Renal pelvis (tissue), 4 donors: Measurements from ENCODE around the gene LRMDA. TPM values are rescaled to one million over a fixed set of nuclear protein-coding genes. Genes with fewer than 3 reads are reported as not detected.

Source experiments
- DNase-seq: peaks from one replicate; pipeline ENCODE4 v3.0.0-alpha.2; 2013
- polyA plus RNA-seq, 3 donors: library from polyadenylated mRNA; unstranded; fragments of 120-200 nt; gene quantifications; one replicate each; pipeline ENCODE4 v1.2.1, GENCODE V29; 2013; ENCODE audit not compliant: insufficient read length in 3 of 3

The LRMDA gene
- polyA plus RNA-seq, 3 donors: 16.3 to 24.7 (median 22.1) TPM

DNA sequence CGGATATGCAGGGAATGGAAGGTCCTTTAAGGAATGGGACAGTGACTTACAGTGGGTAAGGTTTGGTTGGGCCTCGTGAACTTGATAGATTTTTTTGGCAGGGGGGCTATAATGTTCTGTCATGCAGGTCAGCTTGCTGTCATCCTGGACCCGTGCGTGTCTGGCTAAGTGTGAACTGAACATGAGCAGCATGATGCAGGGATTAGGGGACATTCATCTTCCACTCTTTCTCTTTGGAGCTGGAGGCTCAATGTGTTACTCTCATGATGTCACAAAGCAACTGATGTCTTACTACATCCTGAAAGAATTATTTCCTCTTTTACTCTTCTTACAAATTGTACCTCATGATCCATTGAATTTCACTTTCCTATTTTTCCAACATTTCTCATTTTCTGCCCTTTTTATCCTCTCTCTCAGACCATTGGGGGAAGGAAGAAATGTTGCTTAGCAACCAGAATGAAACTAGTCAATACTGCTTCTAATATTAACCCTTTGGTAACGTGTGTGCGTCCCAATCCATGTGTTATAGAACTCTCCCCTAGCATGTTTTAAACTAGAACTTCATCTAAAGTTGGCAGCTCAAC is 549.1 kb downstream of the LRMDA start:
- no peak for DNase-seq

DNA sequence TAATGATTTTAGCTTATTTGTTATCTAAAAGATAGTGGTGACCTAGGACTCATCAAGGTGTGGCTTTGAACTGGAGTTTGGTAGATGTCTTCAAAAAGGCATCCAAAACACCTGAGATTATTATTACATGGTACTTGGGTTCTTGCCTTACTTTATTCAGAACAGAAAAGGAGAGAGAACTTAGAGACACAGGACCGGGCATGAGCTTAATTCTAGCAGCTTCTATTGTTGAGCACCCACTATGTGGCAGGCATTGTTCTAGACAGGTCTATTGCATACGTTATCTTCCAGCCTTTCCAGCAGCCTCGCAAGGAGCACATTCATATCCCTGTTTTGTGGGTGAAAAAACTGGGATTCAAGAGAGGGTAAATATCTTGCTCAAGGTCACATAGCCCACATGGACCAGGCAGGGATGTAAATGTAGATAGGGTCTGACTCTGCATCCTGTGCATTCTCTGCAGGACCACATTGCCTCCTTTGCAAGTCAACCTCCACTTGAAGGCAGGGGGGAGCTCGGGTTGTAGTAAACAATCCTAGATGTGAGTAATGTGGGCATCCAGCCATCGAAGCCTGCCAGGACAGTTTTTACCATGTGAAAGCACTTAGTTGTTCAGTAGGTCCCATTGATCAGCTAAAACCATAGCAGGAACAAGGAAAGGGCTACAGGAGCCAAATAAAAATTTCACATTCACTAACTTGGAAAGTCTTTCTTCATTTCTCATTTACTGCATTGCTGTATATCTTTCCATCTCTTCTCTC is 551.4 kb downstream of the LRMDA start:
- DNase-seq: no peak

DNA sequence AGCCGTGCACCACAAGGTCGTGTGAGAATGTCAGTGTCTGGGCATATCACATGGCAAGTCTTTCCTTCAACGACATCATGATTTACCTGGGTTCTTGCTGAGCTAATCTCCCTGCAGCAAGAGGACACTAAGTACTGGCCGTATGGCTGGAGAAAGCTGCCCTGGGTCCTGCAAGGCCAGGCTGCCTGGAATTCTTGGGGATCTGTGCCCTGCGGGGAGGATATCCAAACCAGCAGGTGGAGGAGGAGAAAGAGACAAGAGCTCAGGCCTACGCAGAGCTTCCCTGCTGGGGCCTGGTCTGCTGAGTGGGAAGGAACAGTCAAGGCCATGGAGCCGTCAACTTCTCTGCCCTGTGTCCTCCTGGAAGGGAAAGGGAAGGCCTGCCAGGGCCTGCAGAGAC is 552.6 kb downstream of the LRMDA start:
- no peak for DNase-seq

DNA sequence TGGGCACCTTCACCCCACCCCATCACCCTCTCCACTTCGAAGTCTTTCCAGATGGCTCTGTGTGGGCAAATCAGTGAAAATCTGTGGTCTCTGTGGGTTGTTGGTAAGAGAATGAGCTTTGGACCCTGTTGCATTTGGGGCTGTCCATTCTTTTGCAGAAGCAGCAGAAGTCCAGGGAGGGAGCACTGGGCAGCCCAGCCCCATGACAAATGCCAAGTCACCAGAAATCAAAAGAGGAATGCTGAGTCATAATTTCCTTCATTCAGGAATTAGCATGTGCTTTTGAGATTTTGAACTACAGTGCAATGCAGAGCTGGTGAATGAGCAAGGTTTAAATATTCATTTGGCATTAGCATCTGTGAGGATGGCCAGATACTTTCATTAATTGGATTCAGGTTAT is 556.2 kb downstream of the LRMDA start:
- DNase-seq: no peak

DNA sequence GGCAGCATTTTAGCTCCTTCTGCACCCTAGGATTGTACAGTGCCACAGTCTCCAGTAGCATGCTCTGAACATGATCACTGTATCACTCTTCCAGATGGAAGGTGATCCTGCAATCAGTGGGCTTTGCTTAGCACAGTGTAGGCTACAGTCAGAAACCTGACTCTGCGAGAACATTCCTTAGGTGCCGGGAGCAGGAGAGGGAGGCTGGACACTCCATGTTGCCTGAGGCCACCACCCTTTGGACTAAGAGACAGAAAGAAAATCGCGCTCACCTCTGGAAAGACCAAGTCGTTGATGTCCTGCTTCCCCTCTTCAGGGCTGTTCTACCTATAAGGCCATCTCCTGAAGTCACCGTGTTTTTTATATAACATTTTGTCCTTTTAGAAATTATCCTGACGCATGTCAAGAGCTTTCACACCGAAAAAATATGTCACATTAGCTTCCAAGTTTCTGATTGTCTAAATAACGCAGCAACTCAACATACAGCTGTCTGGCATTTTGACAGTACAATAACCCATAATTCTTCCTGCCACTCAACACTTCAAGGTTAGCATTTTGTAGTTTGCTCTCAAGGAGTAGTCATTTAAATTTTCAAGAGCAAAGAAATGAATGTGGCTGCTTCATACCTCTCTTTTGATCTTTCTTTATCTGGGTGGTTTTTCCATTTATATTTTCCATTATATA is 563.1 kb downstream of the LRMDA start:
- DNase-seq: no peak

DNA sequence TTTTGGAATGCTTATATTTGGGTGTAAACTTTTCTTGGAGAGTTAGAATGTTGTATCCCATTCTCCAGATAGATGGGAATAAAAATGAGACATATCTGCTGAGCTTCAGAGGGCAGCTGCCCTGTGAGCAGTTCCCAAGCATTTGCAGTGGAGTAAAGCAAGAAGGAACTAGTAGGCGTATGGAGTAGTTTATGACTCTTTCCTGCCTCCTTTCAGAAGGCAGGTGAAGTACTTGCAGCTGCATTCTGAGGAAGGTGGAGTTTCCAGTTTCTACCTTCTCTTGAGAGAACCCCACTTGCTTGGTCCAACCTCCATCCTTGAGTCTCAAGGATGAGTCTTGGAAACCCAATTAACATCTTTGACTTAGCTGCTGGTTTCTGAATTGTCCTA is 563.6 kb downstream of the LRMDA start:
- DNase-seq: no peak

DNA sequence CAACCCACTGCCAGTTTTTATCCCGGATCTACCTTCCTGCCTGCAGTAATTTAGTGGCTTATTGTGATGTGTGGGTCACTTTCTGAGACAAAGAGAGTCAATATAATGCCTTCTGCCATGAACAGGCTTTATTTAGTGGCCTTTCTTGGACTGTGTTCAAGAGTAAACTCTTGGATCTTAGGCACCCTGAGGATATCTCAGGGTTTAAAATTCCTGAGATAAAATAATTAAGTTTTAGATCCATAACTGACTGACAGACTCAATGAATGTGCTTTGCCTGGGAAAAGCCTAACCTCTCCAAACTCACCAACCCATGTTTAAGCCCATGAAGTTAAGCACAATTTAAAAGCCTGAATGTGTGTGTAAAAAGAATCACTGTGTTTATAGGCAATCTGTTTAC is 564.3 kb downstream of the LRMDA start:
- no peak for DNase-seq

DNA sequence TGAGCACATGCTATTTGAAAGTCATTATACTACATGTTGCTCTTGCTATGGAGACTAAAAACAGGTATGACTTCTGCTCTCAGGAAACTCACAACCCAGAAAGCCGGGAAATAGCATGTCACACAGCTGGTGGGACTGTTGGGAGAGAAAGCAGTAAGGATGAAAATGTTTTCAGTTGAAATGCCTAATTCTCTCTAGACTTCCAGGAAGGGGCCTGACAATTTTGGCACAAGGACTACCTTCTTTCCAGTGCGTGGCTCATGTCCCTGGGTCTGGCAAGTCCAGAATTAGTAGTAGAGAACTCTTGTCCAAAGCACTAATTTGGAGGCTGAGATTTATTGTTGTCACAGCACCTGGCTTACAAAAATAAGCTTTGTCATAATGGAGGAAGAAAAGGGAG is 567.6 kb downstream of the LRMDA start:
- DNase-seq: no peak

DNA sequence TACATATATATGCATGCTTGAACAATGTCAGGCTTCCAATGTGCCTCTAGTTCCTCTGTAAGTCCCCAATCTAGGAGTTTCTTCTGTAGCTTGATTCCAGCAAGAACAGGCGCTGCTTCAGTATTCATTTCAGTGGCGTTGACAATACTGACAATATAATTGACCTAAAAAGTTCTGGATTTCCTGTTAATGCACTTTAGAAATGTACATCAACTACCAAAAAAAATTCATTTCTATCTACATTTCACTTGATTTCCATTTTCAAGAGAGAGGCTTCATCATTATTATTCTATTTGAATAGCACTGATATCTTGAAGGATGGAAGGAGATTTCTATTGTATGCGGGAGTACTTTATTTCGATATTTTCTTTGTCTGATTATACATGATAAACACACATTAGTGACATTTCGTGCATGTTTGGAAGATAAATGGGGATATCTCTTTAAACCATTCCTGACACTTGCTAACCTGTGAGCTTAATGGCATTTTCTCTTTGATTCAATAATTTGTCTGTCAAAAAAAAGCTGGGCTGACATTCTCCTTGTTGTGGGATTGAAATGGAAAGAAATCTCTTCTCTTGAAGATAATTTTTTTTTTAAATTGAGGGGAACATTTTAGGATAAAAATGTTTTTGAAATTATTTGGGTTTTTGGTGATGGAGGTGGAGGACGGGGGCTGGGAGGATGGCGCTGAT is 568.2 kb downstream of the LRMDA start:
- DNase-seq: no peak

DNA sequence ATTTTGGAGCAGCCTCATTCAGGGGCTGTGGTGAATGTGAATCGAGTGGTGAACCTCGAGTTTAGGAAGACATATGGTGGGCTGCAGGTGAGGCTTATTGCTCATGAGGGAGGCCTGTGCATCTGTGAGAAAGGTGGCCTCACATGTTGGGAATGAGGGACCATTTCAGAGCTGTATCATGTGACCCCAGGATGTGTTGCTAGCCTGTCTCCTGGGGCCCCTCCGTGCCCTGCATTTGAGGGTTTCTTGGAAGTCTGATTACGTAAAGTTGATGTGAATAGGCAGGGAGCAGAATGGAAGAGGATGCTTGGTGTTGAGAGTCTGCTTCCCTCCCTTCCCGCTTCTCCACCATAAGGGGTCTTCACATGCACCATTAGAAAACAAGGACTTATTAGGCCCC is 569.1 kb downstream of the LRMDA start:
- DNase-seq: no peak

DNA sequence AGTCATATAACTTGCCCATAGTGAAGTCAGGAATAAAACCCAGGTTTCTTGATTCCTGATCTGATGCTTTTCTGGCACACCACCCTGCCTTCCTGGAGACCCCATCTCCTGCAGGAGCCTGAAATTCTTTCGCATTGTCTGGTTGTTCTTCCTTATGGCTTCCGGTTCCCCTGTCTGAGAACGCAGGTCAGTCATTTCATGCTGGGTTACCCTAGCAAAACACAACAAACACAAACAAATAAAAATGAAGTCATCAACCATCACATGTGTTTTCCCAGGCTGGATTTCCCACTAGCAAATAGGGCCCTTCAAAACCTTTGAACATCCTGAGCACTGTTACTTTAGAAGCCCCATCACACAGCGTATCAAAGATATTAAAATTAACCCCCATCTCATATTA is 569.6 kb downstream of the LRMDA start:
- no peak for DNase-seq

DNA sequence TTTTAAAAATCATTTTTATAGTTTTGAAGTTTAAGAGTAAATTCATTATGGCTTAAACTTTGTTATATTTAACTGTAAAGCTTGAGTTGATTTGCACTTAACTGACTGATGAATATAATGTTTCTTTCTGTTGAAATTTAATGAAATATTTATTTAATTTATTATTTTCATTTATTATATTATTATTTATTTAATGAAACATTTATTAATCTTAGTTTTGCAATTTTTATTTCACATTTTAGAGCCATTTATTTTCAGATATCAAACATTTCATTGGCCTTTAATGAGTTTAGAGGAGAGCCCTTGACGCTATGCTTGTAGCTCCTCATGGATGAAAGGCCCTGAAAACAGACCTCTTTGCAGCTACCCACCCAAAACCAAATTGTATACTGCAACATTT is 570.0 kb downstream of the LRMDA start:
- DNase-seq: no peak

DNA sequence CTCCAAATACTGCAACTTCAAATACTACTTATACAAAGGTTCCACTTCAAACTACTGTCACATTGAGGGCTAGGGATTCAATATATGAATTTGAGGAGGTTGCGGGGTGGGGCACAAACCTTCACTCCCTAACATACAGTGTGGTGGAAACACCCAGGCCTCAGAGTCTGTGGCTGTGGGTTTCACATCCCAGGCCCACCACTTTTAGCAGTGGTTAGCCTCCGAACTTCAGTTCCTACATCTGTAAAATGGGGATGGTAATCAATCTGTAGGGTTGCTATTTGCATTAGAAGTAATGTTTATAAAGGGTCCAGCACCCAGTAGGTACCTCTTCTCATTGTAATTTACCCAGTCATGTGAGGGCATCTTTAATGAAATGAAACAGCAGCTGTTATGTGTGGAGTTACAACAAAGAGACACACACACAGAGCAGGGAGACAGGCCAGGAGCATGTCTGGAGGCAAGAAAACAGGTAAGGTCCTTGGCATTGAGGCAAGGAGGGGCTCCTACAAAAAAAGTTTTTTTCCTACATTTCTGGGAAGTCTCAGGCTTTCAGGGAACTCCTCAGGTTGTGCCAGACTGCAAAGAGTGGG is 570.9 kb downstream of the LRMDA start:
- no peak for DNase-seq

DNA sequence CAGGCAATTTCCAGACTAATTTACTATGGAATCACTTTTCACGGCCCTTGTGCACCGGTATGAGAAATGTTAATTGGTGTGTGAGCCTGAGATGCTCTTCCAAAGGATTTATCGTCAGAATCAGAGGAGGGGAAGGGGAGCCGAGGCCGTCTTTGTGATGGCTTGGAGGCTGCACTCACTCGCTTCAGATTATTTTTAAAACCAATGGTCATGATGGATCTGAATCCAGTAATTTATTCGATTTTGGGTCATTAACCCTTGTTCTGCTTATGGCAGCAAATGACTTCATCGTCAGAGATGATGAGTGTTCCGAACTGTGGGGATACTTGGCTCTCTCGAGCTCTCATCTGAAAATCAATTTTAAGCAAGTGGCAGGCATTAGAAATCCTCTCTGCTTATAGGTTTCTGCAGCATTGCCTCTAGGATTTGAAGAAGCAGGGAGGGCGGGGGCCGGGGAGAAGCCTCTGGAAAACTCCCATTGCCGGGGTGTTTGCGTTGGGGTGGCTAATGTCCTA is 576.3 kb downstream of the LRMDA start:
- DNase-seq: no peak

DNA sequence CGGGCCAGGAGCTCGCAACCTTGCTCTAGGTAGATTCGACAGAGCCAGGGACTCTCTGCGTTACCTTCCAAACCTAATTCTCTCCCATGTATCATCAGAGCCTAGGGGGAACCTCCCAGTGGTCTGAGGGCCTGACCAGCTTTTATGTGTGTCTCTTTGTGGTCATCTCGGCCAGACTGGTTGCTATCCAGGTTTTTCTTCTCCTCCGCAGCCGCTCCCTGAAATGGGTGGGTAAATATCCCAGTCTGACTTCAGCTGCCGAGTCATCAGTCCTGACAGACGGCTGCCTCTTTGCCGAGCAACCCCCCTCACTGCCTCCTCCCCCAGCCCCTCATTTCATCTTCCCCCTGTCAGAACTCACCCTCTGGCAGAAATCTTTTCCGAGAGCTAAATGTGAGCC is 578.1 kb downstream of the LRMDA start:
- no peak for DNase-seq

DNA sequence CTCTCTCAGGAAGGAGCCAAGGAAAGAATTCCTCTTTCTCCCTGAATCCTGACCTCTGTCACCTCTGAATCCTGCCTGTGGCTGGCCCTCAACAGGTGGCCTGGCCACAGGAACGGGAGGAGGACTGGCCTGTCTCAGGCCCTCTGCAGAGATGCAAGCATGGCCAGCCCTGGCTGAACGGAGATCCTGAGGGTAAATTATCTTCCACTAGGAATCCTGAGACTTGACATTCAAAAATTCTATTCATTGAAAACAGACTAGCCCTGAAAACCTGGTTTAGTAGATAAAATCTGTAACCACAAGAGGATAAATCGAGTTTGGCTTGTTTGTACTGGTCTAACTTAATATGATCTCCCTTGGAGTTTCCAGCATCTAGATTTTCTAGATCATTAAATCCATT is 579.3 kb downstream of the LRMDA start:
- DNase-seq: no peak

DNA sequence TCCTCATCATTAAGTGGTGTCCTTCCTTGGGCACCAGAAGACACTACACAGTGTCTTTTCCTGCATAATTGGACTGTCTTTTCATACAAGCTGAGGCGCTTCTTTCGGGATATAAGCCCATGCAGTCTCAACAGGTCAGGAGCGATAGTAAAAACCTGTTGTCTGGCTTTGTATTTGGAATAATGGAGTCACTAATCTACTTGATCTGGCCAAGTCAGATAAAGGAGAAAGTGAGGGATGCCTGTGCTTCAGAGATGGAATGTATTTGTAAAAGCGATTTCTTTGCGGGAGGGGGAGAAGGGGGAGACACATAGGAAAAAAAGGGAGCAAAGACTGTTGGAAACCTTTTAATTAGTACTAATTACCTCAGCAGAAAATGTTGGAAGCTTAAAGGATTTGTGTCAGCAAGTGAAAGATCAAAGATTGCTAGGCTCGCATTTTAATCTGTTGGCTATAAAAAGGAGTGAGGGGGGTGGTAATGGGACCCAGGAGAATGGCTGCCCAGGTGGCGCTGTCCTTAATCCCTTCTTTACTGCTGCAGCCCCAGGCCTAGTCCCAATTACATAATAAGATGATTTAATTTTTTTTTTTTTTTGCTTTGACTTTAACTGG is 581.4 kb downstream of the LRMDA start:
- no peak for DNase-seq

DNA sequence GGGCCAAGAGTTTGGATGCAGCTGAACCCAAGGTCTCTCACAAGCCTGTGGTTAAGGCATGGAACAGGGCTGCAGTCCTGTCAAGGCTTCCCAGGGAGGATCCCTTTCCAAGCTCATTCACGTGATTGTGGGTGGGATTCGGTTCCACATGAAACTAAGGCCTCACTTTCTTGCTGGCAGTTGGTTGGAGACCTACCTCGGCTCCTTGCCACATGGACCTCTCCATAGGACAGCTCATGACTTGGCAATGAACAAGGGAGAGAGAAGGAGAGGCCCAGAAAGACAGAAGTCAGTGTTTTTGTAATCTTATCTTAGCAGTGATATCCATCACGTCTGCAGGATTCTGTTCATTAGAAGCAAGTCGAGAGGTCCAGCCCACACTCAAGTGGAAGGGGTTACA is 583.8 kb downstream of the LRMDA start:
- no peak for DNase-seq

DNA sequence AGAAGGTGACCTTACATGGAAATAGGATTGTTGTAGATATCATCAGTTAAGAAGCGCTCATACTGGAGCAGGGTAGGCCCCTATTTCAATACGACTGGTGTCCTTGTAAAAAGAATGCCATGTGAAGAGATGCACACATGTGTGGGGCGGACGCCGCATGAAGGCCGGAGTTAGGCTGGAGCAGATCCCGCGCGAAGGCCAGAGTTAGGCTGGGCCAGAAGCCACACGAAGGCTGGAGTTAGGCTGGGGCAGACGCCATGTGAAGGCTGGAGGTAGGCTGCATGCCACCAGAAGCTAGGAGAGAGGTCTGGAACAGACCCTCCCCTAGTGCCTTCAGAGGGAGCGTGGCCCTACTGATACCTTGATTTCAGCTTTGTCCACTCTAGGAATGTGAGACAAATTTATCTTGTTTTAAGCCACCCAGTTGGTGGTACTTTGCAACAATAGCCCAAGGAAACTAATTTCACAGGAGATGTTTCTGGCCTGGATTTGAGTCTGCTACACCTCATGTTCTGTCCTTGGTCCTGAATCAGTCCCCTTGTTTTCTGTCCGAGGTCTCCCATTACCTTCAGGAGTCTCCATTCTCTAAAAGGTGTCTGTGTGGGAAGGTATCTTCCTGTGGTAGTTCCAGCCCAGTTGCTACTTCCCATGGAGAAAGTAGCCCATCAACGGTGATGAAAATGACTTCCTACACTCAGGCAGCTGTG is 585.8 kb downstream of the LRMDA start:
- DNase-seq: no peak

DNA sequence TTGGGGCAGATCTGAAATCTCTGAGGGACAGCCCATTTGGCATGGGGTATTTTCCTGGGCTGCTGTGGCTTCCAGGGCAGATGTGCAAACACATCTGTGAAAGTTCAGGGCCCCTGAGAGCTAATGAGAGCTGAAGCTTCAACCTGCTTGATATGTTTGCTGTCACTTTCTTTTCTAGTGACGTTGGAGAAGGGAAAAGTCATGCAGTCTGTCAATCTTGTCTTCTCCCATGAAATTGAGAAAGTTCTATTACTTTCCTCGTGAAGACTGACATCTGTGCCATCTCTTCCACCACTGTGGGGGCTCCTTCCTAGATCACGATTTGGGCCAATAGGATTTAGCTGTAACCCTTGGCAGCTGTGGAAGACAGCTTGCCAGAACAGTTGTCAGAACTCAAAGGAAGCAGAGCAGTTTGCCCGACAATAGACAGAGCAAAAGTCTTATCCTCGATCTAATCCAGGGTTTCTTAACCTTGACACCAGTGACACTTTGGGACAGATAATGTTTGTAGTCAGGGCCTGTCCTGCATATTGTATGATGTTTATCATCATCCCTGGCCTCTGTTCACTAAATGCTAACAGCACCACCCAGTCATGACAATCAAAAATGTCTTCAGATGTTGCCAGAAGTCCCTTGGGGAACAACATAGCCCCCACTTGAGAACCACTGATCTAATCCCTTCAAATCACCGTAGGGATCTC is 586.5 kb downstream of the LRMDA start:
- DNase-seq: no peak
